A673 (cell line): ENCODE measurements around the gene ZSCAN26.

Source experiments
- CTCF ChIP-seq: fragments of 300-800, 200-600 bp; sonication (generic); conservative IDR thresholded peaks from 2 replicates; pipeline ENCODE4 v1.5.1; 2017; ENCODE audit warnings: low read depth, mild to moderate bottlenecking, antibody characterized with exemption, low read length, moderate library complexity, mixed read lengths
- EZH2 ChIP-seq: fragments of 200-600 bp; sonication (generic); IDR thresholded peaks from 2 replicates; pipeline ENCODE4 v1.6.1; 2017; ENCODE audit warnings: borderline replicate concordance, low read depth, mild to moderate bottlenecking, mixed read lengths, antibody characterized with exemption, low read length; ENCODE audit not compliant: poor library complexity, severe bottlenecking

- TF ChIP-seq CTCF (no peak), EZH2 (no peak)
Observed at GRCh38 chr6:28217890-28218289, 49.1 kb upstream of the ZSCAN26 start.
